ENCODE data around the gene AFMID. TPM values are rescaled to one million over a fixed set of nuclear protein-coding genes. Genes with fewer than 3 reads are reported as not detected.

The AFMID gene
- total and polyA plus RNA-seq, 2 donors (not counting 3 experiments of a cell fraction or from before 2014, with no cell fraction given): 33.5 to 42.9 TPM

DNA sequence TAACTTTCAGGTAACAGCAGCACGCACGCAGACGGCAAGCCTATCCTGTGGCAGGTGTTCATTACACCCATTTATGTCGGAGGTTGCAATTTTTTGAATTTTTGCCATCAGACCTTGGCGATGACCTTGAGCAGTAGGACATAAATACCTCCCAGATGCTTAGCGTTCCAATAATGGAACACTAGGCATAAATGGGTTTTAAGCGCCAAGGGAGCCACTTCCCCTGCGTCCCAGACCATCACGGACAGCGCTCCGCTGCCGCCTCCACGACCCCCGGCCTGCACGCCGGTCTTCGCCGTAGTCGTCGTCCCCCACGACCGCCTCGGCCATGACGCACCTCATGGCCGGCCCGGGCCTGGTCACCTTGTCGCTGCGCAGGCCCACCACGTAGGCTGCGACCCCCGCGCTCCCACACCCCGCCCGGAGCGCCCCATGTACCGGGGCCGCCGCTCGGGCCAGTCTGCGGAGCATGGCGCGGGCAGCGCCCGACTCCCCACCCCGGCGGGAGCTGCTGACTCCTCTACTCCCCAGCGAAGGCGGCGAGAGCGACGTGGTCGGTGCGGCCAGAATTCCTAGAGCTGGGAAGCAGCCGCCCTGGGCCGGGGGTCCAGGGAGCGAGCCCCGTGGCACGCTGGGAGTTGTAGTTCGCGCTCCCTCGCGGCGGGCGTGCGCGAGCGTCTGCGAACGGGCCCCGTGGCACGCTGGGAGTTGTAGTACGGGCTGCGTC lies 66.9 kb downstream of the AFMID start:
- DNase-seq (ENCODE audit: low read depth, low spot score) (peak; percentile 82), FAIRE-seq (peak; percentile 79)
- no peaks in the 10 kb centered on the region for H3K9me3 ChIP-seq (replicated peaks; ENCODE audit: control insufficient read depth, insufficient read depth, low read length)
- peaks cover 9% of the 10 kb centered on the region for H3K4me1 ChIP-seq (ENCODE audit: control insufficient read depth, extremely low read depth, insufficient read depth, low read length)
- no peak overlapping the region for H3K27ac ChIP-seq (ENCODE audit: insufficient read depth, low read depth, low read length)
- H3K4me3 ChIP-seq (replicated peaks in 1 of 3; ENCODE audit: insufficient read depth in 1 of 3, low read depth in 1 of 3, low read length in 3 of 3): peak overlapping the region; percentile 48 to 81 (median 53)
- H4K20me1 ChIP-seq (replicated peaks; ENCODE audit: control insufficient read depth, extremely low read depth, insufficient read depth, low read length): no peaks in the 10 kb centered on the region
- H3K27me3 ChIP-seq (ENCODE audit: control insufficient read depth in 2 of 2, insufficient read depth in 2 of 2, low read length in 2 of 2): no peaks in the 10 kb centered on the region
- TSS peak; percentile 64 for BruUV-seq (replicated peaks)
- H3K9ac ChIP-seq (replicated peaks; ENCODE audit: extremely low read depth, insufficient read depth, low read length): peak overlapping the region; percentile 80
- POLR2A ChIA-PET: no interaction called here
- TF ChIP-seq POLR2A (IDR thresholded peaks at IDR 0.05; ENCODE audit: low read depth, low read length) (peak; percentile 66), POLR2AphosphoS5 (IDR thresholded peaks at IDR 0.05; ENCODE audit: insufficient read depth, low read depth, low read length) (peak; percentile 55), MYC (IDR thresholded peaks at IDR 0.05; ENCODE audit: low read depth, low read length) (no peak)
- TF ChIP-seq, protein P1, sequence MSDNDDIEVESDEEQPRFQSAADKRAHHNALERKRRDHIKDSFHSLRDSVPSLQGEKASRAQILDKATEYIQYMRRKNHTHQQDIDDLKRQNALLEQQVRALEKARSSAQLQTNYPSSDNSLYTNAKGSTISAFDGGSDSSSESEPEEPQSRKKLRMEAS (IDR thresholded peaks at IDR 0.05; ENCODE audit: insufficient read depth, insufficient read length): peak; percentile 53
- intact Hi-C loops (cut with micrococcal nuclease) (loop anchor here (5.0 to 10.0 kb wide), 2 partner anchors 127 to 451 kb away; partner anchors contain the start of gene TMC6), dilution Hi-C loops (cut with MboI; ENCODE audit: extremely low pct_ligation_motif_present, low sequenced_read_pairs) (no loop called here)
- no peaks in the 10 kb centered on the region for H3K79me2 ChIP-seq (ENCODE audit: control insufficient read depth, insufficient read depth, low read length)
- H3K9me1 ChIP-seq (replicated peaks; ENCODE audit: control insufficient read depth, extremely low read depth, insufficient read depth, low read length): no peaks in the 10 kb centered on the region
- peak overlapping the region; percentile 73 for H3K4me2 ChIP-seq (ENCODE audit: insufficient read depth, low read length)
- no peaks in the 10 kb centered on the region for H3K36me3 ChIP-seq (ENCODE audit: control insufficient read depth in 2 of 2, extremely low read depth in 1 of 2, insufficient read depth in 2 of 2, low read length in 2 of 2)
- peak overlapping the region; percentile 93 for H2AFZ ChIP-seq (ENCODE audit: low read depth, low read length)
- CTCF ChIA-PET: interaction anchor here (0.6 to 1.5 kb wide), 2 partner anchors 15 to 27 kb away, joined by 3 to 7 read pairs; no protein-coding TSS in a partner anchor

DNA sequence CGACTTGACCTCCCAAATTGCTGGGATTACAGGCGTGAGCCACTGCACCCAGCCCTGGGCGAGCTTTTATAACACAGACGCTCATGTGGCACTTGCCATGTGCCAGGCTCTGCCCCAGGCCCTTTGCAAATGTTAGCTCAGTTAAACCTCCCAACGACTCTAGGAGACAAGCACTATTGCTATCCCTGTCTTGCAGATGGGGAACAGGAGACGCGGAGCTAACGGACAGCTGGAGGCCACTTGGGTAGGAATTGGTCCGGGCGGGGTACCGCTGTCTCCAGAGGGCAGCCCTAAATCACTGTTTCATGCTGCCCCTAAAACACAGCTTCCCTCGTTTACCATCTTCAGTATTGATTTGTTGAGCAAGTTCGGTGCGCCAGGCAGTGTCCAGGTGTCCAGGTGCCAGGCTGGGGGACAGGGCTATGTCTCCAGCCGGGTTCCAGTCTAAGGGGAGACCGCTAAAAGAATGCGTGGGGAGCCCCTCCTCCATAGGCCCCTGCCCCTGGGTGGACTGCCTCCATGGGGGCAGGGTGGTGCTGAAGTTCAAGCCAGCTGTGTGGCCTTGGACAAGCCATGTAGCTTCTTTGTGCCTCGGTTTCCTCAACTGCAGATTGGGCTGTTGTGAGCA lies 68.0 kb downstream of the AFMID start:
- H2AFZ ChIP-seq (ENCODE audit: low read depth, low read length): no peak overlapping the region
- H3K27me3 ChIP-seq (ENCODE audit: control insufficient read depth in 2 of 2, insufficient read depth in 2 of 2, low read length in 2 of 2): no peaks in the 10 kb centered on the region
- DNase-seq (ENCODE audit: low read depth, low spot score) (no peak), FAIRE-seq (peak; percentile 24)
- H3K4me2 ChIP-seq (ENCODE audit: insufficient read depth, low read length): no peak overlapping the region
- no peaks in the 10 kb centered on the region for H3K9me1 ChIP-seq (replicated peaks; ENCODE audit: control insufficient read depth, extremely low read depth, insufficient read depth, low read length)
- BruUV-seq (replicated peaks): no TSS peak
- ChIA-PET CTCF (interaction anchor here (1.5 to 2.0 kb wide), 2 partner anchors 14 to 167 kb away, joined by 7 to 11 read pairs; no protein-coding TSS in a partner anchor), POLR2A (no interaction called here)
- no peaks in the 10 kb centered on the region for H3K36me3 ChIP-seq (ENCODE audit: control insufficient read depth in 2 of 2, extremely low read depth in 1 of 2, insufficient read depth in 2 of 2, low read length in 2 of 2)
- H3K9me3 ChIP-seq (replicated peaks; ENCODE audit: control insufficient read depth, insufficient read depth, low read length): no peaks in the 10 kb centered on the region
- intact Hi-C loops (cut with micrococcal nuclease): loop anchor here (10.0 kb wide), 1 partner anchor 450 kb away; no protein-coding TSS in a partner anchor
- H4K20me1 ChIP-seq (replicated peaks; ENCODE audit: control insufficient read depth, extremely low read depth, insufficient read depth, low read length): no peaks in the 10 kb centered on the region
- peaks cover 9% of the 10 kb centered on the region for H3K4me1 ChIP-seq (ENCODE audit: control insufficient read depth, extremely low read depth, insufficient read depth, low read length)
- H3K9ac ChIP-seq (replicated peaks; ENCODE audit: extremely low read depth, insufficient read depth, low read length): no peak overlapping the region
- TF ChIP-seq FOS (IDR thresholded peaks at IDR 0.05; ENCODE audit: borderline replicate concordance, insufficient read depth, low read length) (no peak), EZH2 (IDR thresholded peaks at IDR 0.05; ENCODE audit: borderline replicate concordance, low read depth, low read length, severe bottlenecking) (no peak), JUN (IDR thresholded peaks at IDR 0.05; ENCODE audit: borderline replicate concordance, insufficient read depth, insufficient read length, low read depth) (no peak), POLR2A (IDR thresholded peaks at IDR 0.05; ENCODE audit: low read depth, low read length) (no peak), GATA2 (IDR thresholded peaks at IDR 0.05; ENCODE audit: insufficient read depth, insufficient read length, low read depth, low read length) (no peak), POLR2AphosphoS5 (IDR thresholded peaks at IDR 0.05; ENCODE audit: insufficient read depth, low read depth, low read length) (no peak), MYC (IDR thresholded peaks at IDR 0.05; ENCODE audit: low read depth, low read length) (no peak)
- TF ChIP-seq, protein P1 (IDR thresholded peaks at IDR 0.05; ENCODE audit: insufficient read depth, insufficient read length): no peak
- TF ChIP-seq, protein P2, sequence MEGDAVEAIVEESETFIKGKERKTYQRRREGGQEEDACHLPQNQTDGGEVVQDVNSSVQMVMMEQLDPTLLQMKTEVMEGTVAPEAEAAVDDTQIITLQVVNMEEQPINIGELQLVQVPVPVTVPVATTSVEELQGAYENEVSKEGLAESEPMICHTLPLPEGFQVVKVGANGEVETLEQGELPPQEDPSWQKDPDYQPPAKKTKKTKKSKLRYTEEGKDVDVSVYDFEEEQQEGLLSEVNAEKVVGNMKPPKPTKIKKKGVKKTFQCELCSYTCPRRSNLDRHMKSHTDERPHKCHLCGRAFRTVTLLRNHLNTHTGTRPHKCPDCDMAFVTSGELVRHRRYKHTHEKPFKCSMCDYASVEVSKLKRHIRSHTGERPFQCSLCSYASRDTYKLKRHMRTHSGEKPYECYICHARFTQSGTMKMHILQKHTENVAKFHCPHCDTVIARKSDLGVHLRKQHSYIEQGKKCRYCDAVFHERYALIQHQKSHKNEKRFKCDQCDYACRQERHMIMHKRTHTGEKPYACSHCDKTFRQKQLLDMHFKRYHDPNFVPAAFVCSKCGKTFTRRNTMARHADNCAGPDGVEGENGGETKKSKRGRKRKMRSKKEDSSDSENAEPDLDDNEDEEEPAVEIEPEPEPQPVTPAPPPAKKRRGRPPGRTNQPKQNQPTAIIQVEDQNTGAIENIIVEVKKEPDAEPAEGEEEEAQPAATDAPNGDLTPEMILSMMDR (IDR thresholded peaks at IDR 0.05; ENCODE audit: extremely low read depth in 1 of 2, insufficient read depth in 1 of 2, low read depth in 1 of 2, low read length in 2 of 2): no peak
- no peaks in the 10 kb centered on the region for H3K79me2 ChIP-seq (ENCODE audit: control insufficient read depth, insufficient read depth, low read length)
- no peak overlapping the region for H3K4me3 ChIP-seq (replicated peaks in 1 of 3; ENCODE audit: insufficient read depth in 1 of 3, low read depth in 1 of 3, low read length in 3 of 3)
- H3K27ac ChIP-seq (ENCODE audit: insufficient read depth, low read depth, low read length): no peak overlapping the region
- dilution Hi-C loops (cut with MboI; ENCODE audit: extremely low pct_ligation_motif_present, low sequenced_read_pairs): no loop called here
